HG02943 (cell line): Measurements from ENCODE around the gene TESK2.
"Not testable (repeated sequence)": the region's sequence is repeated elsewhere in the genome, so short reads cannot be mapped to it uniquely, and the experiment has no call there.

Experiments
- ATAC-seq: cut with Tn5 transposase; IDR thresholded peaks from one replicate; pipeline ENCODE4 v1.9.1; 2021; ENCODE audit warnings: mild to moderate bottlenecking, low read depth, moderate library complexity; ENCODE audit not compliant: unreplicated experiment

Gene TESK2, protein sequence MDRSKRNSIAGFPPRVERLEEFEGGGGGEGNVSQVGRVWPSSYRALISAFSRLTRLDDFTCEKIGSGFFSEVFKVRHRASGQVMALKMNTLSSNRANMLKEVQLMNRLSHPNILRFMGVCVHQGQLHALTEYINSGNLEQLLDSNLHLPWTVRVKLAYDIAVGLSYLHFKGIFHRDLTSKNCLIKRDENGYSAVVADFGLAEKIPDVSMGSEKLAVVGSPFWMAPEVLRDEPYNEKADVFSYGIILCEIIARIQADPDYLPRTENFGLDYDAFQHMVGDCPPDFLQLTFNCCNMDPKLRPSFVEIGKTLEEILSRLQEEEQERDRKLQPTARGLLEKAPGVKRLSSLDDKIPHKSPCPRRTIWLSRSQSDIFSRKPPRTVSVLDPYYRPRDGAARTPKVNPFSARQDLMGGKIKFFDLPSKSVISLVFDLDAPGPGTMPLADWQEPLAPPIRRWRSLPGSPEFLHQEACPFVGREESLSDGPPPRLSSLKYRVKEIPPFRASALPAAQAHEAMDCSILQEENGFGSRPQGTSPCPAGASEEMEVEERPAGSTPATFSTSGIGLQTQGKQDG

DNA sequence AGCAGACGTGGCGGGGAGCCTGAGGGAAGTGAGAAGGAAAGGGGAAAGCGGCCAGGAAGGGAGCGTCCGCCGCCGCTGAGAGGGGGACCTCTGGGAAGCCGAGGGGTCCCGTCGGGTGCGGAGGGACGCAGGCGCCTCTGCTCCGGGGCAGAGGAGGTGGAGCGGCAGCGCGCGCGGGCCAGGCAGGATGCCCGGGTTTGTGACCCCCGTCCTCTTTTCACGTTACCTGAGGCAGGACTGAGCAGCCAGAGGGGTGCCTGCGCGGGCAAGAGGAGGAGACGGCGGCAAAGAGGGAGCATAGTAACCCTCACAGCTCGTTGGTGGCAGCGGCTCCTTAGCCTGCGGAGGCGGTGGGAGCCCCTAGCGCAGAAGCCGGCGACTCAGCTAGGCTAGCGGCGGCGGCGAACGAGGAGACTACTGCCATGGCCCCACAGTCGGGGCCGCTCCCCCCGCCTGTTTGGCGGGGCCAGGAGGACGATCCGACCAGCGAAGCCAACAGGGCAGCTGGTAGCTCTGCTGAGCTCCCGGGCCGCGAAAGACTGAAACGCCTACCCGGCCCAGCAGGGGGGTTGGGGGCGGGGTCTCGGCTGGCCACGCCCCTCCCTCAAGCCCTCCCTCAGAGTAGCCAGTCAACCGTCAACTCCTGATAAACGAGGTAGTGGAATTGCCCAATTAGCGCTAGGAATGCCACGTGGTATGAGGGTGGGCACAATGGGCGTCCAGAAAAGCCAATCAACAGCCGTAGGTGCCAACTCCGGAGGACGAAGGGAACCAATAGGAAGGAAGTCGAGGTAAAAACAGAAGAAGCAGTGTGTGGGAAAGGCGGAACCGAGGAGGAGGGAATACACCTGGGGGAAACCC lies at the start of gene TESK2:
Gene TESK2, minus strand, starts transcription at position 538 of the 861 bp plus-strand sequence. CDS start 33,378 bp downstream, outside the sequence.
- ATAC-seq: peak; percentile 89

DNA sequence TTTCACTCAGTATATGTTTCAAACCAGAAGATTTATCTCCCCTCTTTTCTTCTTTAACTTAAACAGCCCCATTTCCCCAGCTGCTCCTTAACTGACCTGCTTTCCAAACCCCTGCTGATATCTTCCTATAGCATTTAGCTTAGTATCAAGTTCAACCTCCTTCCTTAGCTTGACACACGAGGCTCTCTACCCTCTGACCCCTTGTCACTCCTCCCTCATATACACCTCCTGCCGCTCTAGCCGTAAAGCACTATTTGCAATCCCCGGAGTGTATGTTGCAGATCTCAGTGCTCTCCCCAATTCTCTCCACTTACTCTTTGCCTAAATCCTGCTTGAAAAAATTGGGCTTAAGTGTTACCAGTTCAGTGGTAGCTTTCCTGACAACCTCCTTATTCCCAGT lies 45.9 kb upstream of the TESK2 start:
- ATAC-seq: no peak

DNA sequence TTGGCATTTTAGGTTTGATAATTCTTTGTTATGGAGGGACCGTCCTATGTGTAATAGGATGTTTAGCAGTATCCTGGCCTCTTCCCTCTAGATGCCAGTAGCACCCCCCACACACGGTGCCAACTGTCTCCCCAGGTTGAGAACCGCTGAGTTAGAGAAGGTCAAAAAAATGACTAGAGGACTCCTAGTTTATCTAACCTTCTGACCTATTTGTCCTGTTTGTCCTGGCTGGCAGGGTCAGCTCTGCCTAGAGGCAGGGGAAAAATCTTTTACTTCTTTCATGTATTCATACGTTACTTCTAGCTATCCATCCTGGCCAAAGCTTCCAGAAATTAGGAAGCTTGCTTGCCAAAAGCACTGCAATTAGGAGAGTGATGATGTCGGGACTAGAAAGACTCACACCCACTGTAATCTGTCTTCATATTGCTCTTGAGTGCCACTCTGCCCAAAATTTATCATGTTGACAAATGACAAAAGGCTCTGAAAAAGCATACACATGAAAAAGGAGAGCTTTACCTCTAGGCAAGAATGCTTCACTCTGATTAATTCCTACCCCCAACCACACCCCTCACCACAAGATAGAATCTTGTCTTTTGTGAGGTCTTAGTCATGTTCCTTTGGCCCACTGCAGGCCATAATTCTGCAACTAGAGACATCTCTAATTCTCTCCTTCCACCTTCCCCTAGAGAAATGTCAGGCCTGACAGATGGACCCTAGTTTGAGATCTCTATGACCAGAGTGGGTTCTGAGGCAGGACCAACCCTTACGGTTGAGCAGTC lies 45.2 kb upstream of the TESK2 start:
- no peak for ATAC-seq

GRCh38 chr1:45531873-45532272 lies 40.9 kb upstream of the TESK2 start:
- ATAC-seq: no peak

- no peak for ATAC-seq
These were observed 39.7 kb upstream of the TESK2 start for GRCh38 chr1:45530632-45531135.

DNA sequence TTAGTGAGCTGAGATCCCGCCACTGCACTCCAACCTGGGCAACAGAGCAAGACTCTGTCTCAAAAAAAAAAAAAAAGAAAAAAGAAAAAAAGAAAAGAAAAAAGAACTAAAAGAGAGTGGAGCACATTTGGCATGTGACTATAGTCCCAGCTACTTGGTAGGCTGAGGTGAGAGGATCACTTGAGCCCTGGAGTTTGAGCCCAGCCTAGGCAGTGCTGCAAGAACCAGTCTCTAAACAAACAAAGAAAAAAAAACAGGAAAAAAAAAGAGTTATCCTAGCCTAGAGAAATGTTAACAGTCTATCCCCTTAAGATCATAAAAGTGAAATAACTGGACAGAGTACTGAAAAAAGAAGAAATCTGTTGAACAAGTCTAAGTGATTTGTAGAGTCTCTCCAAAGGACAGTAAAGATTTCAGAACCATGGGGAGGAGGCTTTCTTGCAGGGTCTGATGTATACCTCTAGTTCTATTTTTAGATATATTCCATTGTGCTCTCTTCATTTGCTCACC lies 35.2 kb upstream of the TESK2 start:
- ATAC-seq: no peak

DNA sequence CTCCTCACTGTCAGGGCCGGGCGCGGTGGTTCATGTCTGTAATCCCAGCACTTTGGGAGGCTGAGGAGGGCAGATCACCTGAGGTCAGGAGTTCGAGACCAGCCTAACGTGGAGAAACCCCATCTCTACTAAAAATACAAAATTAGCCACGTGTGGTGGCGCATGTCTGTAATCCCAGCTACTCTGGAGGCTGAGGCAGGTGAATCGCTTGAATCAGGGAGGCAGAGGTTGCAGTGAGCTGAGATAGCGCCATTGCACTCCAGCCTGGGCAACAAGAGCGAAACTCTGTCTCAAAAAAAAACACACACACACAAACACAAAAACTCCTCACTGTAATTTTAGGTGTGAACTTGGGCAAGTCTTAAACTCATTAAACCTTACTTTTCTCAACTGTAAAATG lies 33.0 kb upstream of the TESK2 start:
- ATAC-seq: not testable (repeated sequence)

GRCh38 chr1:45523516-45523915 lies 32.6 kb upstream of the TESK2 start:
- ATAC-seq: not testable (repeated sequence)

GRCh38 chr1:45522324-45523104 lies 31.6 kb upstream of the TESK2 start:
- no peak for ATAC-seq

- ATAC-seq: peak; percentile 72
These were observed 30.7 kb upstream of the TESK2 start, which contains the start of gene PRDX1 for GRCh38 chr1:45521413-45522323. Gene PRDX1, minus strand, starts transcription at chr1:45521884. Its CDS starts 2,841 bp downstream, at chr1:45519043.

DNA sequence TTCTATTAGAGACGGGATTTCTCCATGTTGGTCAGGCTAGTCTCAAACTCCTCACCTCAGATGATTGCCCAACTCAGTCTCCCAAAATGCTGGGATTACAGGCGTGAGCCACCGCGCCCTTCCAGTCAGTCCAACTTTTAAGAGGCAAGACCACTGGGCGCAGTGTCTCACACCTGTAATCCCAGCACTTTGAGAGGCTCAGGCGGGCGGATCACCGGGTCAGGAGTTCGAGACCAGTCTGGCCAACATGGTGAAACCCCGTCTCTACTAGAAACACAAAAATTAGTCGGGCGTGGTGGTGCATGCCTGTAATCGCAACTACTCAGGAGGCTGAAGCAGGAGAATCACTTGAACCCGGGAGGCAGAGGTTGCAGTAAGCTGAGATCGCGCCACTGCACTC lies 28.8 kb upstream of the TESK2 start:
- not testable (repeated sequence) for ATAC-seq

DNA sequence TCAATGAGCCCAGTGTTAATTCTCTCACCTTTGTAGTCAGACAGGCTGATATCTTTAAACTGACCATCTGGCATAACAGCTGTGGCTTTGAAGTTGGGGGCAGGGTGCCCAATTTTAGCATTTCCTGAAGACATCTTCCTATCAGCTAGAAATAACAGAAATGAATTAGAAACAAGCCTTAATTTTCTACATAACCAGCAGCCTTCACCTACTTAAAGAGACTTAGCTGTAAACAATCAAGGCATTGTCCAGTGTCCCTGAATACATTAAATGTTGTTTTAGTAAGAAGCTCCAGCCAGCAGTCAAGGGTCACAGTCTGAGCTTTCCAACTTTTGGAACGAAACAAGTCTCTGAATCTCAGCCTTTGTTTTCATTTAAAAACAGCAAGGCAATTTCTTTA lies 27.9 kb upstream of the TESK2 start:
- ATAC-seq: no peak

DNA sequence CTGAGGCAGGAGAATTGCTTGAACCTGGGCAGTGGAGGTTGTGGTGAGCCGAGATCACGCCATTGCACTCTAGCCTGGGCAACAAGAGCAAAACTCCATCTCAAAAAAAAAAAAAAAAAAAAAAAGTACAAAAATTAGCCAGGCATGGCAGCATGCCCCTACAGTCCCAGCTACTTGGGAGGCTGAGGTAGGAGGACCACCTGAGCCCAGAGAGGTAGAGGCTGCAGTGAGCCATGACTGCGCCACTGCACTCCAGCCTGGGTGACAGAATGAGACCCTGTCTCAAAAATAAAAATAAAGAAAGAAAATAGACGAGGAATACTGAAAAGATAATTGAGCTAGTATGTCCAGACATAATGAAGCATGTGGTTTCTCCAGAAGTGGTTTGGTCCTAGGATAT lies 27.4 kb upstream of the TESK2 start:
- ATAC-seq: not testable (repeated sequence)

GRCh38 chr1:45516465-45516864 lies 25.5 kb upstream of the TESK2 start:
- ATAC-seq: no peak

- ATAC-seq: no peak
These were observed 25.1 kb upstream of the TESK2 start for GRCh38 chr1:45516036-45516435.

DNA sequence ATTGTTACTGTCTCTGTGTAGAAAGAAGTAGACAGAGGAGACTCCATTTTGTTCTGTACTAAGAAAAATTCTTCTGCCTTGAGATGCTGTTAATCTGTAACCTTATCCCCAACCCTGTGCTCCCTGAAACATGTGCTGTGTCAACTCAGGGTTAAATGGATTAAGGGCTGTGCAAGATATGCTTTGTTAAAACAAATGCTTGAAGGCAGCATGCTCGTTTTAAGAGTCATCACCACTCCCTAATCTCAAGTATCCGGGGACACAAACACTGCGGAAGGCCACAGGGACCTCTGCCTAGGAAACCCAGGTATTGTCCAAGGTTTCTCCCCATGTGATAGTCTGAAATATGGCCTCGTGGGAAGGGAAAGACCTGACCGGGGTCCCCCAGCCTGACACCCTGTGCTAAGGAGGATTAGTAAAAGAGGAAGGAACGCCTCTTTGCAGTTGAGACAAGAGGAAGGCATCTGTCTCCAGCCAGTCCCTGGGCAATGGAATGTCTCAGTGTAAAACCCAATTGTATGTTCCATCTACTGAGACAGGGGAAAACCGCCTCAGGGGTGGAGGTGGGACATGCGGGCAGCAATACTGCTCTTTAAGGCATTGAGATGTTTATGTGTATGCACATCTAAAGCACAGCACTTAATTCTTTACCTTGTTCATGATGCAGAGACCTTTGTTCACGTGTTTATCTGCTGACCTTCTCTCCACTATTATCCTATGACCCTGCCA lies 22.7 kb upstream of the TESK2 start:
- not testable (repeated sequence) for ATAC-seq

DNA sequence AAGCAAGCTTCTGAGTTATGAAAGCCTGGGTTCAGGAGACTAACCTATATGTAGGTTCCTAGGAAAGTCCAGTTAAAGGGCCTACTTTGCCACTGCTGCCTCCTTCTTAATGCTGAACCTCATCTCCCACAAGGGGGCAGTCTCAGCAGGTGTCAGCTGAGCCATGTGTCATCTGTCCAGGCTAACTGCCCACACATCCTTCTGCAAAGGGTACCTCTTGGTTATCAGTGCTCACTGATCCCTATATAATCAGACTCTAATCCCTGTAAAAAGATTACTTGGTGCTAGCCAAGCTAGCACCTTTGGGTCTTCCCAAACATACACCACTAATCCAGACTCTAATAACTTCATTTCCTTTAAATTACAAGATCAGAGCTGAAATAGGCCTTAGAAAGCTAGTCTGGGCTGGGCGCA lies 21.7 kb upstream of the TESK2 start:
- ATAC-seq: no peak
